OCI-LY1 (cell line): ENCODE measurements around the gene CENPW.

Experiments used
- EZH2 ChIP-seq: fragments of 200-600 bp; sonication (generic), shearing (Covaris generic); IDR thresholded peaks from 2 replicates; pipeline ENCODE4 v1.8.0; 2017; ENCODE audit warnings: borderline replicate concordance, mixed run types, mild to moderate bottlenecking, antibody characterized with exemption, low read length, moderate library complexity, mixed read lengths
- TF ChIP-seq, protein P1 (sequence below): fragments of 200-600 bp; sonication (generic), shearing (Covaris generic); IDR thresholded peaks from 2 replicates; pipeline ENCODE4 v1.5.1; 2017; ENCODE audit warnings: mild to moderate bottlenecking, antibody characterized with exemption, low read length, moderate library complexity, mixed read lengths

DNA sequence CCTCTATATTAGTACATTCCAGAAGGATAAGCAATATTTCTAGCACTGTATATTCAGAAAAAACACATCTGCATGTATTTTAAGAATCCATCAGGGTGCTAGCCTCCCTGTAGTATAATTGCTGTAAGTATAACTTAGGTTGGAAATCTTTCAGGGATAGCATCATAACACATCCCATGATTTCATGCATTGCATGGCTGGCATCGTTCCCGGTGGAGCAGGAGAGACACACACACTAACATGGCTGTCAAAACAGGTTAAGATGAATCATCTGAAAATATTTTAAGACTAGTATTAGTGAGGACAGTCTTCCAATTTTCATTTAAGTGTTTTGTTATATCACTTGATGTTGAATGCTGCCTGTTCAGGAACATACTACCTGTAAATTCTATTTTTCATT is 32.1 kb upstream of the CENPW start:
- TF ChIP-seq, protein P1, sequence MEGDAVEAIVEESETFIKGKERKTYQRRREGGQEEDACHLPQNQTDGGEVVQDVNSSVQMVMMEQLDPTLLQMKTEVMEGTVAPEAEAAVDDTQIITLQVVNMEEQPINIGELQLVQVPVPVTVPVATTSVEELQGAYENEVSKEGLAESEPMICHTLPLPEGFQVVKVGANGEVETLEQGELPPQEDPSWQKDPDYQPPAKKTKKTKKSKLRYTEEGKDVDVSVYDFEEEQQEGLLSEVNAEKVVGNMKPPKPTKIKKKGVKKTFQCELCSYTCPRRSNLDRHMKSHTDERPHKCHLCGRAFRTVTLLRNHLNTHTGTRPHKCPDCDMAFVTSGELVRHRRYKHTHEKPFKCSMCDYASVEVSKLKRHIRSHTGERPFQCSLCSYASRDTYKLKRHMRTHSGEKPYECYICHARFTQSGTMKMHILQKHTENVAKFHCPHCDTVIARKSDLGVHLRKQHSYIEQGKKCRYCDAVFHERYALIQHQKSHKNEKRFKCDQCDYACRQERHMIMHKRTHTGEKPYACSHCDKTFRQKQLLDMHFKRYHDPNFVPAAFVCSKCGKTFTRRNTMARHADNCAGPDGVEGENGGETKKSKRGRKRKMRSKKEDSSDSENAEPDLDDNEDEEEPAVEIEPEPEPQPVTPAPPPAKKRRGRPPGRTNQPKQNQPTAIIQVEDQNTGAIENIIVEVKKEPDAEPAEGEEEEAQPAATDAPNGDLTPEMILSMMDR: no peak
- TF ChIP-seq EZH2: no peak
